Measurements from ENCODE around the gene LBX1. TPM values are rescaled to one million over a fixed set of nuclear protein-coding genes. Genes with fewer than 3 reads are reported as not detected.
A peak's percentile ranks its signal among the peaks of the same experiment; 100 is the strongest.

LBX1 gene, protein sequence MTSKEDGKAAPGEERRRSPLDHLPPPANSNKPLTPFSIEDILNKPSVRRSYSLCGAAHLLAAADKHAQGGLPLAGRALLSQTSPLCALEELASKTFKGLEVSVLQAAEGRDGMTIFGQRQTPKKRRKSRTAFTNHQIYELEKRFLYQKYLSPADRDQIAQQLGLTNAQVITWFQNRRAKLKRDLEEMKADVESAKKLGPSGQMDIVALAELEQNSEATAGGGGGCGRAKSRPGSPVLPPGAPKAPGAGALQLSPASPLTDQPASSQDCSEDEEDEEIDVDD
- total RNA-seq (2014; rRNA removed; shearing (Covaris generic)): 17.5 and 32.2 TPM in 2 replicates

DNA sequence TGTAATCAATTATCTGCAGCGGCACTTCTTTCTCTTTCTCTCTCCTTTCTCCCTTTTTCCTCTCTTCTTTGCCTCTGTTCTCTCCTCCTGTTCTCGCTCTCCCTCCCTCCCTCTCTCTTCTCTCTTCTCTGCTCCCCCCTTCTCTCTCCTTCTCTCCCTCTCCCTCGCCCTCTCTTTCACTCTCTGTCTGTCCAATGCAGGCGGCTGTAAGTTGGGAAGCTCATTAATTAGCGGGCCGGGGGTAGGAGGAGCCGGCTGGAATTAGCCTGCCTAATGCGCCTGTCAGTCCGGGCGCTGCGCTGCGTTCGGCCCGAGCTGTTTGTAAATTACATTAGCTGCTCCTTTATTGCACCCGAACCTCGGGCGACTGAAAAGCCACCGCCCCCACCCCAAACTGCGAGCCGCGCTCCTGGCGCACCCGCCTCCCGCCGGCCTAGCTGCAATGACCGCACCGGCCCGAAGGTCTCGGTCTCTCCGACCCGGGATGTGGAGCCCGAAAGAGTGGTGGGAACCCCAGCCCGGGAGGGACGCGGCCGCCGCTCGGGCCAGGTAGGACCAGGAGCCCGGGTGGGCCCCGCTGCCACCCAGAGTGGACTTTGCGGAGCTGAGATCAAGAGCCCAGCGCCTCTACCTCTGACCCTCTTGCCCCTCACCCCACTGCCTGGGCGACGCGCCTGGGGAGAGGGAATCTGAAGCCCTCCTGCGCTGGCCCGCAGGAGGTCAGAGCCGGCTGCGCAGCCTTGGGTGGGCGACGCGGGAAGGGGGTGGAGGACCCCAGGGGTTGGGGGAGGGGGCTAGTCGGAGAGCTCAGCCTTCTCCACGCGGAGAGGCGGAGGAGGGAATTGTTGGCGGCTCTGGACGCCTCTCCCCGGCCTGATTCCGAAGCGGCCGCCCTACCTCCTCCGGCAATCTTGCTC, at the start of gene LBX1:
LBX1 (minus strand) TSS at position 198 of the 917 bp plus-strand sequence. CDS start 648 bp downstream, outside the sequence.
- in situ Hi-C loops (cut with HindIII; ENCODE audit: low sequenced_read_pairs): no loop called here

DNA sequence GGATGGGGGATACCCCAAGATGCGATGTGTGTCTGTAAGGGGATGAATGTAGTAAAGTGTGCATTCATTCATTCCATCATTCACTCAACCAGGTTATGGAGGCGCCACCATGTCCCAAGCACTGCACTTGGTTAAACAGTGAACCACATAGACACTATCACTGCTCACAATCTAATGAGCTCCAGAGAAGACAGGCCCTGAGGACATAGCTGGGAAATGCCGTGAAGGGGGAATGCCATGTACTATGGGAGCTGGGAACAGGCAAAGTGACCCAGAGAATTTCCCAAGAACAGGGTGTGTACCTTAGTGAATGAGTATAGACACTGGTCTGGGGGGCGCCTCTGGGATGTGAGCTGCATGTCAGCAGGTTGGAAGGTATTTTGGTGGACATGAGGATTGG, 44.5 kb upstream of the LBX1 start:
- in situ Hi-C loops (cut with HindIII; ENCODE audit: low sequenced_read_pairs): no loop called here
- no peak for DNase-seq (ENCODE audit: low spot score)

More for the DNA sequence above, at the start of gene LBX1:
- no peak for DNase-seq (ENCODE audit: low spot score)

DNA sequence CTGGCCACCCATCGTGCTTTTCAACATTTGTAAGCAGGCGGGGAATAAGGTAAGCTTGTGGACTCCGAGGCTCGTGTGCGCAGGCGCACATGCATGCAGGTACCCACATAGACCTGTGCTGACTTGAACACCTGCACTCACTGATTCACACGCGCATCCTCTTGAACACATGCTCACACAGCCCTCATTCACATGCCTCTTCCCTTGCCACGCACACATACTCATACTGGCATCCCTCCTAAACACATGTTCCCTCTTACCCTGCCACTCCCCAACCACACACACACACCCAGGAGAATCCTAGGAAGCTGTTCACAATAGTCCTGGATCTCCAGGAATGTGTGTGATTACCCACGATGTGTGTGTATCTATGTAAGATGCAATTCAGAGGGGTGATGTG, 44.1 kb upstream of the LBX1 start:
- in situ Hi-C loops (cut with HindIII; ENCODE audit: low sequenced_read_pairs): no loop called here
- no peak for DNase-seq (ENCODE audit: low spot score)

DNA sequence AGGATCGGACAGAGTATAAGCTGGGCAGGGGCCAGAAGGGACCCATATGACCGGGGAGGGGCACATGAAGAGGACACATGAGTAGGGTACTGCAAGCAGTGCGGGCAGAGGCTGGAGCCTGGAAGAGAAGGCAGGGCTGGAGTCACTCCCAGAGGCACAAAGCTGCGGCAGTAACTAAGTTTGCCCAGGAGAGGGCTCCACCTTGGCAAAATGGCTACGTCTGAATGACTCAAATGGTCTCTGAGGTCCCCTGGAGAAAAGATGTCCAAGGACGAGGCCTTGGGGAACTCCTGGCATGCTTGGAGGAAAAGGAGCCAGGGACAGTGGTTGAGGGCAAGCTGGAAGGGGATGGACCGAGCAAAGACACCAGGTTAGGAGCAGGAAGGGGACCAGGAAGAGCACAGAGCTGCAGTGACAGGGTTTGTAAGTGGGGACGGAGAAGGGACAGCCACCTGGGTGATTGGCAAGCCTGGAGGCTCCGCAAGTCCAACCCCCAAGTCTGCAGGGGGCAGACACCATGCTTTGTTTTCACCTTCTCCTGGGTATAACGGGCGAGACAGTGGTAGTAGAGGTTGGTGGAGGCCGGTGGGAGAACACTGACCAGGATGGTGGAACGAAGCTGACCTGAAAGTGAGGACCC, 43.1 kb upstream of the LBX1 start:
- peak; percentile 83 for DNase-seq (ENCODE audit: low spot score)
- in situ Hi-C loops (cut with HindIII; ENCODE audit: low sequenced_read_pairs): no loop called here

DNA sequence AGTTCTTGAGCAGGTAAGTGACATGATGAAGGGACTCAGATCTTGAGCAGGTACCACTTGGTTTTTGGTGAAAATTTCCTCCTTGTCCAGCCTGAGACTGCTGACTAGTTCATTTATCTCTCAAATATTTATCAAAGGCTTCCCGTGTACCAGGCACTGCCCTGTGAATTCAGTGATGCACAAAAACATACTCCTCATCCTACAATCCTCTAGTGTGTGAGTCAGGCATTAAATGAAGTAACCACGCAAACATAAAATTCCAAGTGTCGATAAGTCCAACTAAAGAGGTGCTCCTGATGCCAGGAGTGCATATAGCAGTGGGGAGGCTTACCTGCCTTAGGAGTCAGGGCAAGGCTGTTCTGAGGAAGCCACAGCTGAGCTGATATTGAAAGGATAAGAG, 41.5 kb upstream of the LBX1 start:
- no peak for DNase-seq (ENCODE audit: low spot score)
- in situ Hi-C loops (cut with HindIII; ENCODE audit: low sequenced_read_pairs): no loop called here

DNA sequence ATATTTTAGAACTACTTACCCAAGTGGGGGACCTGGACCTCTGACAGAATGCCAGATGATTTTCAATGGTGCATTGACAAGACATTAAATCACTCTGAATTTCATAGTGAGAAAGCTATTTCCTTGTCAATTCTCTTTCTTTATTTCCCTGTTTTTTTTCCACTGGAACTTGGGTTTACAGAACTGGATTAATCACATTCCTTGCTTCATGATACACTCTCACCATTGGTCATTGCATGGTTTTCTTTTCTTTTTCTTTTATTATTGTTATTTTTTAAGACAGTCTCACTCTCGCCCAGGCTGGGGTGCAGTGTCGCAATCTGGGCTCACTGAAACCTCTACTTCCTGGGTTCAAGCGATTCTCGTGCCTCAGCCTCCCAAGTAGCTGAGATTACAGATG, 38.5 kb upstream of the LBX1 start:
- DNase-seq (ENCODE audit: low spot score): no peak
- in situ Hi-C loops (cut with HindIII; ENCODE audit: low sequenced_read_pairs): no loop called here

DNA sequence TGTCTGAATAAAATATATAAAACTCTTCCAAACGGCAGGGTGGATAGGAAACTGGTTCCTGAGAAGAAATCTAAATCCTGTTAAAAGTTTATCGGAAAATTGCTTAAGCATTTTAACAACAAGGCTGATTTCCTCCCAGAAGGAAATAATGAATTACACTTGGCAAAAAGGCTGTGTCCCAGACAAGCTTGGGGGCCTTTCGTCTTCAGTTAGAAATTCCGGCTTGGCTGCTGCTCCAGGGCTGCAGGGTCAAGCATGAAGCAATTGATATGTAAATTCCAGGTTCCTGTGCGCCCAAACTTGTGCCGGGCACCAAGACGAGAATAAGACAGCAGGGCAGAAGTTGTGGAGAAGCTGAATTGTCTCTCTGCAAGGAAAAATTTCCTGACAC, 38.0 kb upstream of the LBX1 start:
- DNase-seq (ENCODE audit: low spot score): no peak
- in situ Hi-C loops (cut with HindIII; ENCODE audit: low sequenced_read_pairs): no loop called here

DNA sequence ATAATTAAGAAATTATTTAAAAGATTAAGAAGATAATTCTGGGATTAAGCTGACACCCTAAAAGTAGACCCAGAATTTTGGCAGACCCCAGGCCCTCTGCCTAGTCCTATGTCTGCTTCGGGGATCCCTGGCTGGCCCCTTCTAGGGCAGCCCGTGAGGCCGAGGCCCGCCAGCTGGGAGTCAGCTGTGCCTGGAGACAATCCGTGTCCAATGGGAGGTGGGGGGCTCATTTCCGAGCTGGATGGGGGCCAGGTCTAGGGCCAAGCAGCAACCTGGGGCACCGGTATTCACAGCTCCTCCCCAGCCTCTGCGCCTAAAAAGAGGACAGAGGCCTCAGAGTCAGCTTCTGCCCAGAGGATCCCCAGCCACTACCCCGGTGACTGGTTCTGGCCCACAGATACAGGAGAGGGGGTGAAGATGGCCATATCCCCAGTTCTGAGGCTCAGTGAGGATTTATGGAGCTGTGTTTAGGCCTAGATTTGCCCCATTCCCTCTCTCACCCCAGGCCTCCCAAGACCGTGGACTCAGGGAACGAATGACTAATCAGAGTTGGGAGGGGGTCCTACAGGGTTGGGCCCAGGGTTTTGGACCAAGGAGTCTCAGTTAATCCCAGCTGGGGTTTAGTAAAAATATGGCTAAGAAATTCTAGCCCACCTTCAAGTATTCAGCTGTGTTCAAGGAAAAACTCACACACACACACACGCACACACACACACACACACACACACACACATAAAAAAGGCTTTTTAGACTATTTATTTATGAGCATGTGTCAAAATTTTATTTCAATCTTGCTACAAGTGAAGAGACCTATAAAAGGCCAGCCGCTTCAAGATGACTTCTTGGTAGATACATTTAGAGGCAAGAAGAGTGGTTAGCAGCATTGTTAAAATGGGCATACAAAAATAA, 37.4 kb upstream of the LBX1 start:
- in situ Hi-C loops (cut with HindIII; ENCODE audit: low sequenced_read_pairs): no loop called here
- DNase-seq (ENCODE audit: low spot score): no peak

DNA sequence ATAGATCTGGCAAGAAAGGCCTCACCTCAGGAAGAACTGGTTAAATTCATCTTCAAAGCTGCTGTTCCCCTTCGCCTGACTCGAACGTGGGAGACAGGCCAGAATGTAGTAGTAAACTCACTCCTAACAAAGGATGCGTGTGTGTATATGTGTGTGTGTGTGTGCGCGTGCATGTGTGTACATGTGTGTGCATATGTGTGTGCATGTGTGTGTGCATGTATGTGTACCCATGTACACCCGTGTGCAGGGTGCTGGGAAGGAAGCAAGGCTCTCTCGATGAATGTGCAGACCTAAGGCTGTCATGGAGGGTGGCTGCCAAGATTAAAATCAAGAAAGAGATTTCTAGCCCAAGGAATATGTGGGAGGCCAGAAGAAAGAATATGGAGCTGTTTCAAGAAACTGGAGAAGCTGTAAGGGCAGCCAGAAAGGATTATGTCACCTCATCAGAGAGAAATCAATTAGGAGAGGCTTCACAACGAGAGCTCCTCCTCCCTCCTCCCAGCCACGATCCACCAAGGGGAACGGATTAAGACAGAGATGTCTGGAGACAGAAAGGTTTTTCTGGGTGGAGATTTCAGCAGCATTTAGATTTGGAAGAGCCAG, 34.0 kb upstream of the LBX1 start:
- in situ Hi-C loops (cut with HindIII; ENCODE audit: low sequenced_read_pairs): no loop called here
- no peak for DNase-seq (ENCODE audit: low spot score)

DNA sequence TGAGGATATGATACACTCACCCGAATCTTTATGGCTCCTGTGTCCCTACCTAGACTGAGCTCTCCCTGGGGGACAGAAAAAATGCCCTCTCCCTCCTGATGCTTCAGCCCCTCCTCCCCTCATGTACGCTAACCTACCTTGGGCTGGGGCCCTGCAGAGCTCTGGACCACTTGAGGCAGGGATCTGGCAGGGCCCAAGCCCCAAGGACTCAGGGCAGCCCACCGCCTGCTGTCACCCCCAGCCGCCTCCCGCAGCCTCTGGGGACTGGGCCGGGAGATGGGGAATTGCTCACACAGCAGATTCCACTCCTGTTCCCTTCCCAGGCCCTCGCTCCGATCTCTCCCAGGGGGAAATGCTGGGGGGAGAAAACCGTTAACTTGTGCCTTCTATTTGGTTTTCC, 32.9 kb upstream of the LBX1 start:
- in situ Hi-C loops (cut with HindIII; ENCODE audit: low sequenced_read_pairs): no loop called here
- DNase-seq (ENCODE audit: low spot score): no peak

DNA sequence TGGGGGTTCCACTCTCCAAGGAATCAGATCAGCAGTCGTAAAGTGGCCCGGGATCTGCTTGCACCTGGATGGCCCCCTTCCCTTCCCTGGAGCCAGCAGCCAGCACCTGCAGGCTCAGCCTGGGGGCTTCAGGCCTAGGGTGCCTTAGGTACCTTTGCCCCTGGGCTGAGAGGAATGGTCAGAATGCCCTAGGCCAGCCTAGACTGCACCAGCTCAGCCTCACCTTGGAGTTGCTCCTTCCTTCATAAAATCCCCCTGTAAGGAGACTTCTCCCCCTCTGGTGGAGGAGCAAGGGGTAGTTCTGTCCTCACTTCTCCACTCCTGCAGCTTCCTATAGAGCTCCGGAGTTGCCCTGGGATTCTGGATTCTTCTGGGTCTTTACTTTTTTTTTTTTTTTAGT, 32.4 kb upstream of the LBX1 start:
- DNase-seq (ENCODE audit: low spot score): no peak
- in situ Hi-C loops (cut with HindIII; ENCODE audit: low sequenced_read_pairs): no loop called here

DNA sequence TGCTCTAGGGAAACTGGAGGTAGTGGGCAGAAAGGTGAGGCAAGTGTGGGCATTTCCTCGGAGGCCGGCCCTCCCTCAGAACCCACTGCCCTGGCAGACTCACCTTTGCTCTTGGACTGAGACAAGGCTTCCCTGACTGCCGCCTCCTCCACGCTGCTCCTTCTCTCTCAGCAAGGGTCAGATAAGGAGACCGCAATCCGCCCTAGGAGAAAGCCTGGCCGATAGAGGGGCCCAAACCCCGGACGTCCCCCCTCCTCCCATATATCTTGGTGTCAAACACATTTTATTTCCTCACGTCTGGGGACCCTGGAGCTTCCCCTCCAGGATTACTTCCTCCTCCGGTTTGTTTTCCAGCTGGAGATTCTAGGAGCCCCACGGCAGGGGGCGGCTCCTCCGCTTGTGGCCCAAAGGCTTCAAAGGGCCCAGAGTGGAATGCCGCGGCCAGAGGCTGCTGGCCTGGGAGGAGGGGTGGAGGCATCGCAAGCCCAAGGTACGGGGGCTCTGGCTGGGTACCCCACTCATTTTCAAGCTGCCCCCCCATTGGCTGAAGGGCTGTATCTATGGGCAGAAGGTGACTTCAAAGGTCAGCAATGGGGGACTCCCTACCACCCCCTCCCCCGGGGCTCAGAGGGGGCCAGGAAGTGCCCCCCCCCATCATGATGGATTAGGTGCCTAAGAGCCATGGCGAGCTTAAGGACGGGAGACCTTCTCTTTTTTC, 31.7 kb upstream of the LBX1 start:
- no peak for DNase-seq (ENCODE audit: low spot score)

DNA sequence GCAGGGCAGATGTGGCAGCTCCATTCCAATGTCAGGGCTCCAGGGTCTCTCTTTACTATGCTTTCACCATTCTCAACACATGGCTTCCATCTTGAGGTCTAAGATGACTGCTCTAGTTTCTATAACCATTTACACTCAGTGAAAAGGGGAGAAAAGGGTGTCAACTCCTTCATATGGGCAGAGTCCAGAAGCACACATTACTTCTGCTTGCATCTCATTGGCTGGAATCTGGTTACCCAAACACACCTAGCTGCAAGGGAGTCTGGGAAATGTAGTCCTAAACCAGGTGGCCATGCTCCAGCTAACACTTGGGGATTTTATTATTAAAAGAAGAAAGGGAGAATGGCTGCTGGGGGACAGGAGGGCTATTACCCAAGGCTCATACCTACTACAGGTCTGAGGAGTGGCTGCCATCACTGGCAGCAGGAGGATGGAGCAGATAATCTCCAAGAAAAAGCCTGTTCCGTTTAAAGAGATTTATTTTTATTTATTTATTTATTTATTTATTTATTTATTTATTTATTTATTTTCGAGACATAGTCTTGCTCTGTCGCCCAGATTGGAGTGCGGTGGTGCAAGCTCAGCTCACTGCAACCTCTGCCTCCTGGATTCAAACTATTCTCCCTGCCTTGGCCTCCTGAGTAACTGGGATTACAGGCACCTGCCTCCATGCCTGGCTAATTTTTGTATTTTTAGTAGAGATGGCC, 29.1 kb upstream of the LBX1 start:
- DNase-seq (ENCODE audit: low spot score): peak; percentile 30
- in situ Hi-C loops (cut with HindIII; ENCODE audit: low sequenced_read_pairs): no loop called here

More for the DNA sequence above, 31.7 kb upstream of the LBX1 start:
- in situ Hi-C loops (cut with HindIII; ENCODE audit: low sequenced_read_pairs): no loop called here

DNA sequence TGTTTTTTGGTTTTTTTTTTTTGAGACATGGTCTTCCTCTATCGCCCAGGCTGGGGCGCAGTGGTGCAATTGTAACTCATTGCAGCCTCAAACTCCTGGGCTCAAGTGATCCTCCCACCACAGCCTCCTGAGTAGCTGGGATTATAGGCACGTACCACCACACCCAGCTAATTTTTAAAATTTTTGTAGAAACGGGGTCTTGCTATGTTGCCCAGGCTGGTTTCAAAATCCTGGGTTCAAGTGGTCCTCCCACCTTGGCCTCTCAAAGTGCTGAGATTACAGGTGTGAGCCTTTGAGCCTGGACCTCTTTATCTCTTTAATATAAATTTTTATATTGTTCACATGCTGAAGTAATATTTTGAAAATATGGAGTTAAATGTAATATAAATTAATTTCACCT, 28.2 kb upstream of the LBX1 start:
- DNase-seq (ENCODE audit: low spot score): no peak

DNA sequence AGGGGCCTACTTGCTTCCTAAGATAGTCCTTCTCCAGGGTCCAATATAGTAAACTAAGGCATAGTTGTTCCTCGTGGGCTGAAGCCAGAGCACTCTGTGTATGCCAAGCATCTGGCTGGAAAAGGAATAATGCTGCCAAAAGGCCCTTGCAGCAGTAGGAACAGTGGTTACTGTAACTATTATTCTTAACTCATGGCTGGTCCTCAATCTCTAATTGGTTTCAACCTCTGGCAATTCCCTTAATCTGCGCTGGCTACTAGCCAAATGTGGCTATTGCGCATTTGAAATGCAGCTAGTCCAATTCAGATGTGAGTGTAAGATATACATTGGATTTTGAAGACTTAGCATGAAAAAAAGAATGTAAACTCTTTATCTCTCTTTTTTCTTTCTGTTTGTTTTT, 27.8 kb upstream of the LBX1 start:
- no peak for DNase-seq (ENCODE audit: low spot score)
- in situ Hi-C loops (cut with HindIII; ENCODE audit: low sequenced_read_pairs): no loop called here

More for the DNA sequence above, 28.2 kb upstream of the LBX1 start:
- in situ Hi-C loops (cut with HindIII; ENCODE audit: low sequenced_read_pairs): no loop called here

DNA sequence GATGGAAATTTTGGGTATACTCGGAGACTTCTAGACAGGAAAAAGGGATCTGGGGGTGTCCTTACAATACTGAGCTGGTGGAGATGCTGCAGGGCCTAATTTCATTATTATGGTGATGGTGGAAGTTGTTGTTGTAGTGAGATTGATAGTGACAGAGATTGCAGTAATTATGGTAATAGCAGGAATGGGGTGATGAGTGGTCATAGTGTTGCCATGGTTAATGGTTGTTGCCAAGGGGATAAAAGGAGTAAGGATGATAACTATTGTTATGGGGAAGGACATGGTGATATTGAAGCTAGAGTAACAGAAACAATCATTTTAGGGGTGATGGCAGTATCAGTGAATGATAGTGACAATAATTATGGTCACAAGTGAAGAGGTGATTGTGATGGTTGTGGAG, 27.1 kb upstream of the LBX1 start:
- in situ Hi-C loops (cut with HindIII; ENCODE audit: low sequenced_read_pairs): no loop called here
- no peak for DNase-seq (ENCODE audit: low spot score)

DNA sequence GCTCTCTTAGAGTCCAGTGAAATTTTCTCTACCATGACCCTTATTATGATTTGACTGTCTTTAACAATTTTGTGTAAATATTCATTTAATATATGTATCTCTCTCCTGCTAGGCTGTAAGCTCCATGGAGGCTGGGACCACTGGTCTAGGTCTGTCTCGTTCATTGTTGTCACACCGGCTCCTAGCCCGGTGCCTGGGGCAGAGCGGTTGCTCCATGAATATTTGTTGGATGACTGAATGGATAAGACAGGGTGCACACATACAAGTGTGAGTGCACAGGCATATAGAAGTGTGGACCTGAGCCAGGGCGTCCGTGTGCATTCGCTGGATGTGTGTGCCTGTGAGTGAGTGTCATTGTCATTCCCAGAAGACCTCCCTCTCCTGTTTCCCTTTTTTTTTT, 20.9 kb upstream of the LBX1 start:
- DNase-seq (ENCODE audit: low spot score): no peak
- in situ Hi-C loops (cut with HindIII; ENCODE audit: low sequenced_read_pairs): no loop called here
